ENCODE results near the gene MYL4. TPM values are rescaled to one million over a fixed set of nuclear protein-coding genes. Genes with fewer than 3 reads are reported as not detected.
A peak's percentile ranks its signal among the peaks of the same experiment; 100 is the strongest.

The MYL4 gene
- total and polyA plus RNA-seq, 4 donors = 0.96 to 3.0 (median 2.1) TPM; not detected in 1

GRCh38 chr17:47229535-47230443 is 20.6 kb downstream of the MYL4 start:
- Histone ChIP-seq H3K4me1 (ENCODE audit: control insufficient read depth in 1 of 2, insufficient read depth in 2 of 2, low read length in 2 of 2) (no peaks in the 10 kb centered on the region), H3K9me3 (ENCODE audit: control insufficient read depth, low read length) (no peaks in the 10 kb centered on the region), H3K36me3 (ENCODE audit: control insufficient read depth in 1 of 2, insufficient read depth in 2 of 2, low read length in 1 of 2) (no peaks in the 10 kb centered on the region), H3K4me3 (ENCODE audit: low read length in 2 of 2) (peak overlapping the region in 1 of 2 donors; percentile 15), H3K27ac (ENCODE audit: low read depth in 1 of 2, low read length in 2 of 2) (peak overlapping the region in 1 of 2 donors; percentile 61), H3K27me3 (ENCODE audit: control insufficient read depth in 1 of 2, insufficient read depth in 2 of 2, low read length in 1 of 2) (no peaks in the 10 kb centered on the region)
- intact Hi-C loops (cut with DNase I) = loop anchor here (2.0 to 10.0 kb wide), 4 partner anchors 87 to 385 kb away; partner anchors contain the start of gene EFCAB13 (in 1 of the 2)
- 8% methylated on average over 22 of the region's 22 CpGs for WGBS, 2 donors
- ATAC-seq (ENCODE audit: low FRiP score) = peak; percentile 91
- peak; percentile 90 to 92 for DNase-seq

GRCh38 chr17:47230864-47231263 is 21.7 kb downstream of the MYL4 start:
- ATAC-seq (ENCODE audit: low FRiP score) = no peak
- H3K27ac ChIP-seq (ENCODE audit: low read depth in 1 of 2, low read length in 2 of 2) = no peak overlapping the region
- H3K27me3 ChIP-seq (ENCODE audit: control insufficient read depth in 1 of 2, insufficient read depth in 2 of 2, low read length in 1 of 2) = no peaks in the 10 kb centered on the region
- no peaks in the 10 kb centered on the region for H3K4me1 ChIP-seq (ENCODE audit: control insufficient read depth in 1 of 2, insufficient read depth in 2 of 2, low read length in 2 of 2)
- H3K4me3 ChIP-seq (ENCODE audit: low read length in 2 of 2) = no peak overlapping the region
- intact Hi-C loops (cut with DNase I) = loop anchor here in 1 of 2 donors (10.0 kb wide), 1 partner anchor 384 kb away; no protein-coding TSS in a partner anchor
- no peak for DNase-seq
- H3K36me3 ChIP-seq (ENCODE audit: control insufficient read depth in 1 of 2, insufficient read depth in 2 of 2, low read length in 1 of 2) = no peaks in the 10 kb centered on the region
- WGBS, 2 donors = 94 to 95% methylated on average over 10 of the region's 10 CpGs
- no peaks in the 10 kb centered on the region for H3K9me3 ChIP-seq (ENCODE audit: control insufficient read depth, low read length)

GRCh38 chr17:47231334-47231733 is 22.2 kb downstream of the MYL4 start:
- Histone ChIP-seq H3K4me1 (ENCODE audit: control insufficient read depth in 1 of 2, insufficient read depth in 2 of 2, low read length in 2 of 2) (no peaks in the 10 kb centered on the region), H3K36me3 (ENCODE audit: control insufficient read depth in 1 of 2, insufficient read depth in 2 of 2, low read length in 1 of 2) (no peaks in the 10 kb centered on the region), H3K27me3 (ENCODE audit: control insufficient read depth in 1 of 2, insufficient read depth in 2 of 2, low read length in 1 of 2) (no peaks in the 10 kb centered on the region), H3K27ac (ENCODE audit: low read depth in 1 of 2, low read length in 2 of 2) (no peak overlapping the region), H3K9me3 (ENCODE audit: control insufficient read depth, low read length) (no peaks in the 10 kb centered on the region), H3K4me3 (ENCODE audit: low read length in 2 of 2) (no peak overlapping the region)
- WGBS, 2 donors = 78 to 93% methylated on average over 3 of the region's 3 CpGs
- intact Hi-C loops (cut with DNase I) = loop anchor here in 1 of 2 donors (10.0 kb wide), 1 partner anchor 383 kb away; no protein-coding TSS in a partner anchor
- DNase-seq = no peak
- no peak for ATAC-seq (ENCODE audit: low FRiP score)

GRCh38 chr17:47231866-47232265 is 22.7 kb downstream of the MYL4 start:
- no peak overlapping the region for H3K27ac ChIP-seq (ENCODE audit: low read depth in 1 of 2, low read length in 2 of 2)
- intact Hi-C loops (cut with DNase I) = loop anchor here in 1 of 2 donors (10.0 kb wide), 1 partner anchor 383 kb away; no protein-coding TSS in a partner anchor
- DNase-seq (no peak), ATAC-seq (ENCODE audit: low FRiP score) (no peak)
- H3K4me1 ChIP-seq (ENCODE audit: control insufficient read depth in 1 of 2, insufficient read depth in 2 of 2, low read length in 2 of 2) = no peaks in the 10 kb centered on the region
- 94 to 98% methylated on average over 3 of the region's 3 CpGs for WGBS, 2 donors
- no peaks in the 10 kb centered on the region for H3K27me3 ChIP-seq (ENCODE audit: control insufficient read depth in 1 of 2, insufficient read depth in 2 of 2, low read length in 1 of 2)
- no peaks in the 10 kb centered on the region for H3K9me3 ChIP-seq (ENCODE audit: control insufficient read depth, low read length)
- H3K36me3 ChIP-seq (ENCODE audit: control insufficient read depth in 1 of 2, insufficient read depth in 2 of 2, low read length in 1 of 2) = no peaks in the 10 kb centered on the region
- H3K4me3 ChIP-seq (ENCODE audit: low read length in 2 of 2) = no peak overlapping the region

GRCh38 chr17:47232465-47232864 is 23.3 kb downstream of the MYL4 start:
- Histone ChIP-seq H3K36me3 (ENCODE audit: control insufficient read depth in 1 of 2, insufficient read depth in 2 of 2, low read length in 1 of 2) (no peaks in the 10 kb centered on the region), H3K27me3 (ENCODE audit: control insufficient read depth in 1 of 2, insufficient read depth in 2 of 2, low read length in 1 of 2) (no peaks in the 10 kb centered on the region), H3K4me1 (ENCODE audit: control insufficient read depth in 1 of 2, insufficient read depth in 2 of 2, low read length in 2 of 2) (no peaks in the 10 kb centered on the region), H3K9me3 (ENCODE audit: control insufficient read depth, low read length) (no peaks in the 10 kb centered on the region), H3K27ac (ENCODE audit: low read depth in 1 of 2, low read length in 2 of 2) (no peak overlapping the region), H3K4me3 (ENCODE audit: low read length in 2 of 2) (no peak overlapping the region)
- WGBS, 2 donors = 96 to 100% methylated on average over 2 of the region's 2 CpGs
- DNase-seq (no peak), ATAC-seq (ENCODE audit: low FRiP score) (no peak)
- intact Hi-C loops (cut with DNase I) = loop anchor here in 1 of 2 donors (10.0 kb wide), 1 partner anchor 382 kb away; no protein-coding TSS in a partner anchor

- DNase-seq (no peak), ATAC-seq (ENCODE audit: low FRiP score) (no peak)
- Histone ChIP-seq H3K4me1 (ENCODE audit: control insufficient read depth in 1 of 2, insufficient read depth in 2 of 2, low read length in 2 of 2) (peaks cover 0 to 3% of the 10 kb centered on the region in 2 donors), H3K4me3 (ENCODE audit: low read length in 2 of 2) (no peak overlapping the region), H3K27me3 (ENCODE audit: control insufficient read depth in 1 of 2, insufficient read depth in 2 of 2, low read length in 1 of 2) (no peaks in the 10 kb centered on the region), H3K27ac (ENCODE audit: low read depth in 1 of 2, low read length in 2 of 2) (no peak overlapping the region), H3K36me3 (ENCODE audit: control insufficient read depth in 1 of 2, insufficient read depth in 2 of 2, low read length in 1 of 2) (no peaks in the 10 kb centered on the region), H3K9me3 (ENCODE audit: control insufficient read depth, low read length) (no peaks in the 10 kb centered on the region)
- 70 to 77% methylated on average over 3 of the region's 3 CpGs for WGBS, 2 donors
- intact Hi-C loops (cut with DNase I) = loop anchor here (5.0 to 10.0 kb wide), 3 partner anchors 37 to 379 kb away; no protein-coding TSS in a partner anchor
Measured at GRCh38 chr17:47235506-47235905, 26.4 kb downstream of the MYL4 start.

GRCh38 chr17:47235923-47236322 is 26.8 kb downstream of the MYL4 start:
- Histone ChIP-seq H3K4me1 (ENCODE audit: control insufficient read depth in 1 of 2, insufficient read depth in 2 of 2, low read length in 2 of 2) (peaks cover 0 to 3% of the 10 kb centered on the region in 2 donors), H3K9me3 (ENCODE audit: control insufficient read depth, low read length) (no peaks in the 10 kb centered on the region)
- intact Hi-C loops (cut with DNase I) = loop anchor here (5.0 to 10.0 kb wide), 3 partner anchors 36 to 379 kb away; no protein-coding TSS in a partner anchor

GRCh38 chr17:47237841-47238240 is 28.7 kb downstream of the MYL4 start:
- Histone ChIP-seq H3K4me3 (ENCODE audit: low read length in 2 of 2) (no peak overlapping the region), H3K27ac (ENCODE audit: low read depth in 1 of 2, low read length in 2 of 2) (no peak overlapping the region), H3K9me3 (ENCODE audit: control insufficient read depth, low read length) (no peaks in the 10 kb centered on the region), H3K36me3 (ENCODE audit: control insufficient read depth in 1 of 2, insufficient read depth in 2 of 2, low read length in 1 of 2) (no peaks in the 10 kb centered on the region), H3K4me1 (ENCODE audit: control insufficient read depth in 1 of 2, insufficient read depth in 2 of 2, low read length in 2 of 2) (peaks cover 0 to 3% of the 10 kb centered on the region in 2 donors), H3K27me3 (ENCODE audit: control insufficient read depth in 1 of 2, insufficient read depth in 2 of 2, low read length in 1 of 2) (no peaks in the 10 kb centered on the region)
- no peak for ATAC-seq (ENCODE audit: low FRiP score)
- DNase-seq = no peak
- intact Hi-C loops (cut with DNase I) = loop anchor here (5.0 to 10.0 kb wide), 3 partner anchors 34 to 377 kb away; no protein-coding TSS in a partner anchor
- 94% methylated on average over 7 of the region's 7 CpGs for WGBS, 2 donors

More at GRCh38 chr17:47235923-47236322, 26.8 kb downstream of the MYL4 start:
- Histone ChIP-seq H3K4me3 (ENCODE audit: low read length in 2 of 2) (no peak overlapping the region), H3K27ac (ENCODE audit: low read depth in 1 of 2, low read length in 2 of 2) (no peak overlapping the region), H3K36me3 (ENCODE audit: control insufficient read depth in 1 of 2, insufficient read depth in 2 of 2, low read length in 1 of 2) (no peaks in the 10 kb centered on the region), H3K27me3 (ENCODE audit: control insufficient read depth in 1 of 2, insufficient read depth in 2 of 2, low read length in 1 of 2) (no peaks in the 10 kb centered on the region)
- 91 to 97% methylated on average over 2 of the region's 2 CpGs for WGBS, 2 donors
- ATAC-seq (ENCODE audit: low FRiP score) (no peak), DNase-seq (no peak)
